Mesendoderm (in vitro differentiated cells): Measurements from ENCODE around the gene NBEA.

Experiments used
- DNase-seq: peaks from one replicate; pipeline ENCODE4 v3.0.0; 2013
- H2AK5ac ChIP-seq: 2 replicates; pipeline ENCODE4 v1.6.1; 2013; ENCODE audit warnings: low read length, inconsistent platforms
- H2BK120ac ChIP-seq: 2 replicates; pipeline ENCODE4 v1.6.1; 2013; ENCODE audit warnings: low read depth, mild to moderate bottlenecking, low read length, moderate library complexity, mixed read lengths
- H2BK15ac ChIP-seq: replicated peaks from 2 replicates; pipeline ENCODE4 v1.6.1; 2013; ENCODE audit warnings: low read depth, mild to moderate bottlenecking, moderate library complexity
- H2BK5ac ChIP-seq: 2 replicates; pipeline ENCODE4 v1.6.1; 2013; ENCODE audit warnings: low read length, inconsistent platforms
- H3K18ac ChIP-seq: 2 replicates; pipeline ENCODE4 v1.6.1; 2013; ENCODE audit warnings: mild to moderate bottlenecking, low read length, mixed read lengths
- H3K23ac ChIP-seq: one replicate; pipeline ENCODE4 v1.6.1; 2013; ENCODE audit warnings: low read length
- H3K27ac ChIP-seq: 2 replicates; pipeline ENCODE4 v1.5.1; 2013; ENCODE audit warnings: low read depth, mild to moderate bottlenecking, inconsistent platforms, low read length, moderate library complexity
- H3K27me3 ChIP-seq: 2 replicates; pipeline ENCODE4 v1.6.1; 2013; ENCODE audit warnings: low read length, control low read depth, mild to moderate bottlenecking, inconsistent platforms; ENCODE audit not compliant: insufficient read depth, poor library complexity
- H3K36me3 ChIP-seq: 2 replicates; pipeline ENCODE4 v1.6.1; 2013; ENCODE audit warnings: low read length, inconsistent platforms; ENCODE audit not compliant: control insufficient read depth, insufficient read depth
- H3K4ac ChIP-seq: one replicate; pipeline ENCODE4 v1.6.1; 2013; ENCODE audit warnings: low read depth, mild to moderate bottlenecking, low read length, moderate library complexity
- H3K4me1 ChIP-seq: 2 replicates; pipeline ENCODE4 v1.6.1; 2013; ENCODE audit warnings: low read depth, low read length, inconsistent platforms; ENCODE audit not compliant: control insufficient read depth
- H3K4me2 ChIP-seq: 2 replicates; pipeline ENCODE4 v1.6.1; 2013; ENCODE audit warnings: low read length
- H3K4me3 ChIP-seq: 2 replicates; pipeline ENCODE4 v1.5.1; 2013; ENCODE audit warnings: mild to moderate bottlenecking, low read length
- H3K56ac ChIP-seq: one replicate; pipeline ENCODE4 v1.6.1; 2013; ENCODE audit warnings: low read length
- H3K79me1 ChIP-seq: 2 replicates; pipeline ENCODE4 v1.6.1; 2013; ENCODE audit warnings: low read length, inconsistent platforms
- H3K79me2 ChIP-seq: 2 replicates; pipeline ENCODE4 v1.6.1; 2013; ENCODE audit warnings: mild to moderate bottlenecking, low read length; ENCODE audit not compliant: control insufficient read depth, insufficient read depth
- H3K9ac ChIP-seq: 2 replicates; pipeline ENCODE4 v1.6.1; 2013; ENCODE audit warnings: low read length, inconsistent platforms
- H4K5ac ChIP-seq: one replicate; pipeline ENCODE4 v1.6.1; 2013; ENCODE audit warnings: low read length
- H4K8ac ChIP-seq: one replicate; pipeline ENCODE4 v1.6.1; 2013; ENCODE audit warnings: low read depth, mild to moderate bottlenecking, control low read depth, low read length, moderate library complexity
- WGBS: extraction: QIAGEN DNeasy Blood & Tissue Kit; methylation state at CpG from one replicate; pipeline ENCODE4 v1.1.7; 2013; ENCODE audit warnings: low lambda C conversion rate, missing lambda C conversion rate; ENCODE audit not compliant: insufficient coverage; ENCODE audit errors: extremely low coverage; 5-methylcytosine and 5-hydroxymethylcytosine counted together

The NBEA gene

DNA sequence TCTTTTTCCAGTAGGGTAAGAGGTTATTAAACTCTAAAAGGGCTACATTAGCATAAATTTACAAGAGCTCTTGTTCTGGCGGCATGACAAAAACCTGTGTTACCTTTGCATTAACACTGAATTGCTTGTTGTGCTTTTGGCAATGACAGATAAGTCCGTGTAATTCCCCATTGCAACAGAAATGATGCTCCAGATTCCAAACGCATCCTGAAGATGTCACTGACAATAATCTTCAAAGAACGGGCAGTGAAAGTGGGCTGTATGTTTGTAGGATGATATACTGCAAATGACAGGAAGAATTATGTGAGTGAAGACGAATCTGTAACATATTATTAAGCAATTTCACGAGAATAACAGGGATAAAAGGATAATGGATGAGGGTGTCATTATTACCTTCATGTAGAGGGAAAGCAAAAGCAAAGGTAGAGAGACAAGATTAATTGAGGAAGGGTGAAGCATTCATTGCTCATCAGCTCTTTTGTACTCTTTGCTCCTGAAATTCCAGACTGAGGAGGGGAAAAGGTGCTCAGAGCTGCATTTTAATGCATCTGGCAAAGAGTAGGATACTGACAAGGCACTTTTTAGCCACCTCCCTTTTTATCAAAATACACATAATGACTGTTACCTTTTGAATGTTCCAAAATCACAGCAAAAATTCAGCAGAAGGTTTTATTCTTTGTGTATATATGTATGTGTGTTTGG lies 572.9 kb downstream of the NBEA start:
- no peak overlapping the region for H3K56ac ChIP-seq
- no peak overlapping the region for H3K23ac ChIP-seq
- no peak overlapping the region for H4K5ac ChIP-seq
- DNase-seq: peak; percentile 16
- H2BK5ac ChIP-seq: no peak overlapping the region
- no peak overlapping the region for H3K9ac ChIP-seq
- no peak overlapping the region for H2BK120ac ChIP-seq
- H3K4me2 ChIP-seq: no peak overlapping the region
- no peaks in the 10 kb centered on the region for H3K4me1 ChIP-seq
- no peak overlapping the region for H3K27ac ChIP-seq
- no peaks in the 10 kb centered on the region for H3K27me3 ChIP-seq
- H3K4ac ChIP-seq: no peak overlapping the region
- H3K18ac ChIP-seq: no peak overlapping the region
- H3K4me3 ChIP-seq: no peak overlapping the region
- H2BK15ac ChIP-seq: no peak overlapping the region
- WGBS: no CpG with 5 or more reads among the region's 6 CpGs
- no peaks in the 10 kb centered on the region for H3K79me1 ChIP-seq
- H4K8ac ChIP-seq: no peak overlapping the region
- no peaks in the 10 kb centered on the region for H3K36me3 ChIP-seq
- H2AK5ac ChIP-seq: no peak overlapping the region
- no peaks in the 10 kb centered on the region for H3K79me2 ChIP-seq

- Histone ChIP-seq H3K4ac (no peak overlapping the region), H3K9ac (no peak overlapping the region), H3K4me1 (no peaks in the 10 kb centered on the region), H3K56ac (no peak overlapping the region), H3K23ac (no peak overlapping the region), H3K79me1 (no peaks in the 10 kb centered on the region), H3K27ac (no peak overlapping the region), H3K4me3 (no peak overlapping the region), H3K36me3 (no peaks in the 10 kb centered on the region), H2BK120ac (no peak overlapping the region), H2AK5ac (no peak overlapping the region), H2BK5ac (no peak overlapping the region), H3K27me3 (no peaks in the 10 kb centered on the region), H4K8ac (no peak overlapping the region), H3K18ac (no peak overlapping the region), H3K4me2 (no peak overlapping the region), H2BK15ac (no peak overlapping the region), H4K5ac (no peak overlapping the region), H3K79me2 (no peaks in the 10 kb centered on the region)
- no CpG with 5 or more reads among the region's 5 CpGs for WGBS
- DNase-seq: no peak
Measured at GRCh38 chr13:35518337-35518946, 576.4 kb downstream of the NBEA start.

DNA sequence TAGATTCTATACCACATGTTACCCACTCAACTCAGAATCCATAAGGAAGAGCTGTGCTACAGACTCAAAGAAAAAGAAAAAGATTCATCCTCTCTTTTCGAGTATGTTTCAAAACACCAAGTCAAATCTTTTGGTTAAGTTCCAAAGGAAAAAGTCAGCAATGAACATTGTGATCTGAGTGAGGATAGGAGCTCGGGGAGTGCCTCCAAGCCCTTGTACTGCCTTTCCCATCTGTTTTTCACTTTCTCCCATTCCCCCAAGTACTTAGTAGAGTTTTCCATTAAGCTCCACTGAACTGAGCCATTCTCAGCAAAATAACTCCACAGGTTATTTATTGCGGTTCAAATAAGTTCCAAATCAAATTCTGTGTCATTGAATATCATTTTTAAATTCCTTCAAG lies 582.1 kb downstream of the NBEA start:
- H3K4me2 ChIP-seq: no peak overlapping the region
- no CpG with 5 or more reads among the region's 3 CpGs for WGBS
- H3K4ac ChIP-seq: no peak overlapping the region
- H3K4me1 ChIP-seq: no peaks in the 10 kb centered on the region
- H3K56ac ChIP-seq: no peak overlapping the region
- H3K79me2 ChIP-seq: no peaks in the 10 kb centered on the region
- no peaks in the 10 kb centered on the region for H3K36me3 ChIP-seq
- H2BK5ac ChIP-seq: no peak overlapping the region
- no peak overlapping the region for H2BK15ac ChIP-seq
- no peak overlapping the region for H4K5ac ChIP-seq
- no peak for DNase-seq
- no peak overlapping the region for H3K4me3 ChIP-seq
- no peak overlapping the region for H3K23ac ChIP-seq
- no peak overlapping the region for H3K18ac ChIP-seq
- no peaks in the 10 kb centered on the region for H3K27me3 ChIP-seq
- no peak overlapping the region for H4K8ac ChIP-seq
- no peak overlapping the region for H3K9ac ChIP-seq
- H3K79me1 ChIP-seq: no peaks in the 10 kb centered on the region
- H2AK5ac ChIP-seq: no peak overlapping the region
- no peak overlapping the region for H2BK120ac ChIP-seq
- no peak overlapping the region for H3K27ac ChIP-seq

- Histone ChIP-seq H3K4me1 (no peaks in the 10 kb centered on the region), H3K18ac (no peak overlapping the region), H3K56ac (no peak overlapping the region), H3K23ac (no peak overlapping the region), H3K27ac (no peak overlapping the region), H3K79me2 (no peaks in the 10 kb centered on the region), H2BK120ac (no peak overlapping the region), H3K36me3 (no peaks in the 10 kb centered on the region), H2BK15ac (no peak overlapping the region), H3K27me3 (no peaks in the 10 kb centered on the region), H2AK5ac (no peak overlapping the region), H3K4me3 (no peak overlapping the region), H3K9ac (no peak overlapping the region), H4K8ac (no peak overlapping the region), H3K4me2 (no peak overlapping the region), H3K4ac (no peak overlapping the region), H4K5ac (no peak overlapping the region), H3K79me1 (no peaks in the 10 kb centered on the region), H2BK5ac (no peak overlapping the region)
- no CpG with 5 or more reads among the region's 6 CpGs for WGBS
- DNase-seq: no peak
Measured at GRCh38 chr13:35526577-35526976, 584.5 kb downstream of the NBEA start.

GRCh38 chr13:35527451-35527850 lies 585.4 kb downstream of the NBEA start:
- Histone ChIP-seq H4K8ac (no peak overlapping the region), H3K4ac (no peak overlapping the region), H3K4me1 (no peaks in the 10 kb centered on the region), H2AK5ac (no peak overlapping the region), H4K5ac (no peak overlapping the region), H2BK120ac (no peak overlapping the region), H3K36me3 (no peaks in the 10 kb centered on the region), H3K56ac (no peak overlapping the region), H2BK5ac (no peak overlapping the region), H3K27me3 (no peaks in the 10 kb centered on the region), H3K27ac (no peak overlapping the region), H3K23ac (no peak overlapping the region), H2BK15ac (no peak overlapping the region), H3K9ac (no peak overlapping the region), H3K4me3 (no peak overlapping the region), H3K18ac (no peak overlapping the region), H3K79me2 (no peaks in the 10 kb centered on the region), H3K79me1 (no peaks in the 10 kb centered on the region), H3K4me2 (no peak overlapping the region)
- DNase-seq: no peak
- no CpG with 5 or more reads among the region's 10 CpGs for WGBS

DNA sequence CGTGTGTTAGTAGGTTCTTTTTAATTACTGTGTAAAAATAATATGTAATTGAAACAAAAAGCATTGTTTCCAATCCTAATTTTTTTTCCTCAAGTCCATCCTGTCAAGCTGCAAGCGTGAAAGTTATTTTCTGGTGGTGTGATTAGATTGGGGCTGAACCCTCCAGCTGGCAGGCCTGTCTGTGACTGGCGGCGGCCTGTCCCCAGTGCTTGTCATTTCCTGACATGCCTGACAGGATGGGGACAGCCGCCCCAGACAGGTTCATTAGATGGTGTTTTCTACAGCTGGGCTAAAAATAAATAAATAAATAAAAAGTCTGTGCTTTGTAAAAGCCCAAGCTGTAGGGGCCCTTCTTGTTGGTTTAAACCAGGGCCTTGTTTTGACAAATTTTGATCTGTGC lies 588.1 kb downstream of the NBEA start:
- no peak overlapping the region for H3K27ac ChIP-seq
- H2BK120ac ChIP-seq: no peak overlapping the region
- no peaks in the 10 kb centered on the region for H3K36me3 ChIP-seq
- H3K23ac ChIP-seq: no peak overlapping the region
- H4K5ac ChIP-seq: no peak overlapping the region
- H3K4me3 ChIP-seq: no peak overlapping the region
- H3K27me3 ChIP-seq: no peaks in the 10 kb centered on the region
- no peak overlapping the region for H2AK5ac ChIP-seq
- no peak overlapping the region for H3K9ac ChIP-seq
- H3K4me2 ChIP-seq: no peak overlapping the region
- H3K79me1 ChIP-seq: no peaks in the 10 kb centered on the region
- no CpG with 5 or more reads among the region's 5 CpGs for WGBS
- no peaks in the 10 kb centered on the region for H3K79me2 ChIP-seq
- H2BK5ac ChIP-seq: no peak overlapping the region
- no peaks in the 10 kb centered on the region for H3K4me1 ChIP-seq
- H3K4ac ChIP-seq: no peak overlapping the region
- H4K8ac ChIP-seq: no peak overlapping the region
- DNase-seq: no peak
- H3K56ac ChIP-seq: no peak overlapping the region
- H3K18ac ChIP-seq: no peak overlapping the region
- no peak overlapping the region for H2BK15ac ChIP-seq
